ENCODE data around the gene CIART. TPM values are rescaled to one million over a fixed set of nuclear protein-coding genes. Genes with fewer than 3 reads are reported as not detected.

CIART gene
- total RNA-seq, 1 experiment from 2014 or later, result 3.4 TPM

- no peak for DNase-seq (ENCODE audit: low read depth, low spot score)
- ATAC-seq, result no peak
- ChIA-PET CTCF (interaction anchor here (0.9 to 1.8 kb wide), 2 partner anchors 11 to 23 kb away, joined by 3 to 4 read pairs; partner anchors contain the start of gene APH1A), POLR2A (no interaction called here)
- TF ChIP-seq REST (IDR thresholded peaks at IDR 0.05; ENCODE audit: insufficient read depth in 1 of 2, low read depth in 2 of 2, low read length in 1 of 2) (no peak), CTCF (IDR thresholded peaks at IDR 0.05) (no peak), POLR2AphosphoS5 (IDR thresholded peaks at IDR 0.05; ENCODE audit: low read depth, low read length) (no peak), SIN3A (IDR thresholded peaks at IDR 0.05; ENCODE audit: borderline replicate concordance, insufficient read depth, low read depth, low read length) (no peak), TCF7L2 (IDR thresholded peaks at IDR 0.05; ENCODE audit: low read depth, low read length) (no peak)
- no peak within 1 kb of the TSS; the same call in 1 of the 2 replicates for H3K27ac ChIP-seq (ENCODE audit: low read length)
- no peaks in the 10 kb centered on the region for H3K36me3 ChIP-seq (ENCODE audit: control insufficient read depth, insufficient read depth, low read length)
- H3K27me3 ChIP-seq (ENCODE audit: control insufficient read depth, insufficient read depth, low read length), result no peaks in the 10 kb centered on the region
- intact Hi-C loops (cut with micrococcal nuclease; ENCODE audit: unreplicated experiment) (no loop called here), in situ Hi-C loops (cut with HindIII; ENCODE audit: low pct_unique_long_range_greater_than_20kb, low sequenced_read_pairs) (no loop called here)
- BruUV-seq (replicated peaks), result no TSS peak
- peaks cover 17% of the 10 kb centered on the region for H3K4me1 ChIP-seq (ENCODE audit: control insufficient read depth, insufficient read depth, low read length)
- H3K4me3 ChIP-seq (ENCODE audit: low read depth in 2 of 2, low read length in 2 of 2), result no peak within 1 kb of the TSS; a peak in 1 of 4 replicates
- H3K9me3 ChIP-seq (ENCODE audit: control insufficient read depth, insufficient read depth, low read depth, low read length), result no peaks in the 10 kb centered on the region
Measured at GRCh38 chr1:150257624-150258585, 24.4 kb upstream of the CIART start, which contains the start of gene CA14. Gene CA14 (plus strand): TSS chr1:150257774. CDS start chr1:150258129, 355 bp downstream.

GRCh38 chr1:150259217-150259616, 23.1 kb upstream of the CIART start:
- POLR2A ChIA-PET, result no interaction called here
- TF ChIP-seq CTCF (IDR thresholded peaks at IDR 0.05), result no peak
- no peak for TF ChIP-seq SIN3A (IDR thresholded peaks at IDR 0.05; ENCODE audit: borderline replicate concordance, insufficient read depth, low read depth, low read length)
- TF ChIP-seq REST (IDR thresholded peaks at IDR 0.05; ENCODE audit: insufficient read depth in 1 of 2, low read depth in 2 of 2, low read length in 1 of 2), result no peak
- TF ChIP-seq TCF7L2 (IDR thresholded peaks at IDR 0.05; ENCODE audit: low read depth, low read length), result no peak
- no peak for TF ChIP-seq POLR2AphosphoS5 (IDR thresholded peaks at IDR 0.05; ENCODE audit: low read depth, low read length)
- ATAC-seq (no peak), DNase-seq (ENCODE audit: low read depth, low spot score) (no peak)
- Histone ChIP-seq H3K9me3 (ENCODE audit: control insufficient read depth, insufficient read depth, low read depth, low read length) (no peaks in the 10 kb centered on the region), H3K4me3 (ENCODE audit: low read depth in 2 of 2, low read length in 2 of 2) (no peak overlapping the region), H3K27me3 (ENCODE audit: control insufficient read depth, insufficient read depth, low read length) (no peaks in the 10 kb centered on the region), H3K36me3 (ENCODE audit: control insufficient read depth, insufficient read depth, low read length) (no peaks in the 10 kb centered on the region), H3K27ac (ENCODE audit: low read length) (no peak overlapping the region), H3K4me1 (ENCODE audit: control insufficient read depth, insufficient read depth, low read length) (peaks cover 17% of the 10 kb centered on the region)
- CTCF ChIA-PET, result no interaction called here
- in situ Hi-C loops (cut with HindIII; ENCODE audit: low pct_unique_long_range_greater_than_20kb, low sequenced_read_pairs) (no loop called here), intact Hi-C loops (cut with micrococcal nuclease; ENCODE audit: unreplicated experiment) (no loop called here)
- BruUV-seq (replicated peaks), result no TSS peak

Measured in Panc1 (cell line).